ENCODE data around the gene KRT71.

The KRT71 gene

GRCh38 chr12:52494518-52494917 lies 58.4 kb downstream of the KRT71 start:
- no peak overlapping the region for H3K27ac ChIP-seq (ENCODE audit: low read depth, low read length)

GRCh38 chr12:52494100-52494499 lies 58.8 kb downstream of the KRT71 start:
- H3K27me3 ChIP-seq (ENCODE audit: control insufficient read depth, insufficient read depth, low read length) = no peaks in the 10 kb centered on the region
- no peak overlapping the region for H3K27ac ChIP-seq (ENCODE audit: low read depth, low read length)
- H3K9me3 ChIP-seq (ENCODE audit: control insufficient read depth, insufficient read depth, low read length) = 0 out of 2 replicates have a peak, but pooled peaks cover 2% of the 10 kb centered on the region
- H3K36me3 ChIP-seq (ENCODE audit: control insufficient read depth, insufficient read depth, low read length) = no peaks in the 10 kb centered on the region
- H3K9ac ChIP-seq (ENCODE audit: low read depth, low read length) = no peak overlapping the region
- H3K4me1 ChIP-seq (ENCODE audit: control insufficient read depth, insufficient read depth, low read length) = peaks cover 19% of the 10 kb centered on the region
- no peak overlapping the region for H3K4me3 ChIP-seq (ENCODE audit: low read depth, low read length)

More at GRCh38 chr12:52494518-52494917, 58.4 kb downstream of the KRT71 start:
- H3K36me3 ChIP-seq (ENCODE audit: control insufficient read depth, insufficient read depth, low read length) = no peaks in the 10 kb centered on the region
- no peaks in the 10 kb centered on the region for H3K27me3 ChIP-seq (ENCODE audit: control insufficient read depth, insufficient read depth, low read length)
- peaks cover 19% of the 10 kb centered on the region for H3K4me1 ChIP-seq (ENCODE audit: control insufficient read depth, insufficient read depth, low read length)
- H3K4me3 ChIP-seq (ENCODE audit: low read depth, low read length) = no peak overlapping the region
- no peak overlapping the region for H3K9ac ChIP-seq (ENCODE audit: low read depth, low read length)
- H3K9me3 ChIP-seq (ENCODE audit: control insufficient read depth, insufficient read depth, low read length) = 0 out of 2 replicates have a peak, but pooled peaks cover 2% of the 10 kb centered on the region

Data from HUES48 (cell line).